PFSK-1 (cell line): ENCODE results near the gene CASK.

ENCODE experiments used
- POLR2AphosphoS5 ChIP-seq: IDR thresholded peaks from 2 replicates; pipeline ENCODE4 v1.6.1; 2012; ENCODE audit warnings: low read depth, mild to moderate bottlenecking, control low read depth, low read length, moderate library complexity
- SIN3A ChIP-seq: IDR thresholded peaks from 2 replicates; pipeline ENCODE4 v1.6.1; 2012; ENCODE audit warnings: mild to moderate bottlenecking, low read length, moderate library complexity, borderline replicate concordance; ENCODE audit not compliant: insufficient read depth
- TF ChIP-seq, protein P1 (sequence below), 2 experiments: IDR thresholded peaks; 2 replicates each; pipeline versions ENCODE4 v1.6.1 to v1.8.0; 2011 to 2012; ENCODE audit warnings: low read depth in 2 of 2, low read length in 2 of 2, control low read depth in 1 of 2, inconsistent platforms in 1 of 2, mild to moderate bottlenecking in 1 of 2, moderate library complexity in 1 of 2; ENCODE audit not compliant: insufficient read depth in 1 of 2

DNA sequence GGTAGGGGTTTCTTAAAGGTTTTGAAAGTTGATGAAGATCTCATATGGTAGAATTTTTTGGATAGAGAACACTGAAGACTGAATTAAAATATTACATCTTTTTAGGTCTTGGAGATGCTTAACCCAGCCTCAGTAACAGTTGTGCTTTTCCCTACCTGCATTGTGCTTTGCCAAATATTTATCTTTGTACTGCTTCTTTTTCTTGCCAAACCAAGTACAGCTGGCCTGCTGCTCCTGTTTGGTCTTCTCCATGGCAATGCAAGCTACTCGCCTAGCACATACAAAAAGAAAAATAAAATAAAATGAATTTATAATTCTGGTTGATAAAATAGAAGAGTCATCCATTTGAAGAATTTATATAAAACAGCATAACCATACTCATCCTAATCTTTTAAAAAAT is 380.8 kb downstream of the CASK start:
- TF ChIP-seq, protein P1, sequence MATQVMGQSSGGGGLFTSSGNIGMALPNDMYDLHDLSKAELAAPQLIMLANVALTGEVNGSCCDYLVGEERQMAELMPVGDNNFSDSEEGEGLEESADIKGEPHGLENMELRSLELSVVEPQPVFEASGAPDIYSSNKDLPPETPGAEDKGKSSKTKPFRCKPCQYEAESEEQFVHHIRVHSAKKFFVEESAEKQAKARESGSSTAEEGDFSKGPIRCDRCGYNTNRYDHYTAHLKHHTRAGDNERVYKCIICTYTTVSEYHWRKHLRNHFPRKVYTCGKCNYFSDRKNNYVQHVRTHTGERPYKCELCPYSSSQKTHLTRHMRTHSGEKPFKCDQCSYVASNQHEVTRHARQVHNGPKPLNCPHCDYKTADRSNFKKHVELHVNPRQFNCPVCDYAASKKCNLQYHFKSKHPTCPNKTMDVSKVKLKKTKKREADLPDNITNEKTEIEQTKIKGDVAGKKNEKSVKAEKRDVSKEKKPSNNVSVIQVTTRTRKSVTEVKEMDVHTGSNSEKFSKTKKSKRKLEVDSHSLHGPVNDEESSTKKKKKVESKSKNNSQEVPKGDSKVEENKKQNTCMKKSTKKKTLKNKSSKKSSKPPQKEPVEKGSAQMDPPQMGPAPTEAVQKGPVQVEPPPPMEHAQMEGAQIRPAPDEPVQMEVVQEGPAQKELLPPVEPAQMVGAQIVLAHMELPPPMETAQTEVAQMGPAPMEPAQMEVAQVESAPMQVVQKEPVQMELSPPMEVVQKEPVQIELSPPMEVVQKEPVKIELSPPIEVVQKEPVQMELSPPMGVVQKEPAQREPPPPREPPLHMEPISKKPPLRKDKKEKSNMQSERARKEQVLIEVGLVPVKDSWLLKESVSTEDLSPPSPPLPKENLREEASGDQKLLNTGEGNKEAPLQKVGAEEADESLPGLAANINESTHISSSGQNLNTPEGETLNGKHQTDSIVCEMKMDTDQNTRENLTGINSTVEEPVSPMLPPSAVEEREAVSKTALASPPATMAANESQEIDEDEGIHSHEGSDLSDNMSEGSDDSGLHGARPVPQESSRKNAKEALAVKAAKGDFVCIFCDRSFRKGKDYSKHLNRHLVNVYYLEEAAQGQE (IDR thresholded peaks at IDR 0.05; ENCODE audit: insufficient read depth in 1 of 2, low read depth in 2 of 2, low read length in 2 of 2), result no peak
- TF ChIP-seq POLR2AphosphoS5 (no peak), SIN3A (no peak)
